Esophagus (tissue), 2 donors: Measurements from ENCODE around the gene GPATCH2L. TPM values are rescaled to one million over a fixed set of nuclear protein-coding genes. Genes with fewer than 3 reads are reported as not detected.
A peak's percentile ranks its signal among the peaks of the same experiment; 100 is the strongest.

Source experiments
- H3K27ac ChIP-seq, 2 donors: one replicate each; pipeline ENCODE4 v1.5.1; 2013; ENCODE audit warnings: low read depth in 2 of 2, mild to moderate bottlenecking in 2 of 2, inconsistent platforms in 1 of 2, low read length in 1 of 2, moderate library complexity in 1 of 2
- H3K27me3 ChIP-seq, 2 donors: one replicate each; pipeline ENCODE4 v1.6.1; 2013; ENCODE audit warnings: low read length in 2 of 2, control low read depth in 1 of 2, mild to moderate bottlenecking in 1 of 2; ENCODE audit not compliant: insufficient read depth in 2 of 2, control insufficient read depth in 1 of 2
- H3K36me3 ChIP-seq, 2 donors: one replicate each; pipeline ENCODE4 v1.6.1; 2013; ENCODE audit warnings: low read length in 1 of 2; ENCODE audit not compliant: control insufficient read depth in 2 of 2, insufficient read depth in 2 of 2
- H3K4me1 ChIP-seq, 2 donors: one replicate each; pipeline ENCODE4 v1.6.1; 2013; ENCODE audit warnings: low read length in 1 of 2; ENCODE audit not compliant: control insufficient read depth in 2 of 2, insufficient read depth in 2 of 2
- H3K4me3 ChIP-seq, 2 donors: one replicate each; pipeline ENCODE4 v1.5.1; 2013; ENCODE audit warnings: low read length in 2 of 2, mild to moderate bottlenecking in 2 of 2, low read depth in 1 of 2, moderate library complexity in 1 of 2
- H3K9me3 ChIP-seq, 2 donors: one replicate each; pipeline ENCODE4 v1.6.1; 2013; ENCODE audit warnings: mild to moderate bottlenecking in 2 of 2, low read depth in 1 of 2, low read length in 1 of 2, moderate library complexity in 1 of 2; ENCODE audit not compliant: control insufficient read depth in 2 of 2, insufficient read depth in 1 of 2
- WGBS, 2 donors: extraction: QIAGEN DNeasy Blood & Tissue Kit; methylation state at CpG; one replicate each; pipeline ENCODE4 v1.1.7; 2013; 5-methylcytosine and 5-hydroxymethylcytosine counted together
- polyA plus RNA-seq, 2 donors: library from polyadenylated mRNA; stranded (reverse); fragments of 200-250 nt; gene quantifications; one replicate each; pipeline ENCODE4 v1.2.3, GENCODE V29; 2013
- donor health status: healthy with polysubstance abuse.
- donor health status: Bipolar disorder and iron deficiency.

GPATCH2L gene
- polyA plus RNA-seq, 2 donors: 4.2 to 7.2 TPM

DNA sequence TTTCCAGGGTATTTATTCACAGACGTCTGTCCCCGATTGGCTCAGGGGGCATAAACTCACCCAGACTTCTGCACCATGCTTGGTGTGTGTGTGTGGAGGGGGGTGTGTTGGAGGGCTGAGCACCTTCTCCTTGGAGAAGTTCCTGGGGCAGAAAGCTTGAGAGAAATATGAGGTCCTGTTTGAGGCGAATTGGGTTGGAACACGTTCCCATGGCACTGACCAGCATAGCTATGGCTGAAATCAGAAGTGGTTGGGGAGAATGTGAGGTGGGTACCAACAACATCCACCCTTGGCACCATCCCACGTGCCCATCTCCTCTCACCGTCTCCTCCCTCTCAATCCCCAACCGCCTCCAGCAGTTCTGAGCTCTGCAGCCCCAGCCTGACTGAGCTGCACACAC, 16.0 kb upstream of the GPATCH2L start:
- Histone ChIP-seq H3K36me3 (no peaks in the 10 kb centered on the region), H3K27ac (no peak overlapping the region), H3K27me3 (peaks cover 9 to 18% of the 10 kb centered on the region in 2 donors), H3K9me3 (no peaks in the 10 kb centered on the region), H3K4me3 (no peak overlapping the region), H3K4me1 (no peaks in the 10 kb centered on the region)
- 63 to 64% methylated on average over 7 of the region's 7 CpGs for WGBS, 2 donors

DNA sequence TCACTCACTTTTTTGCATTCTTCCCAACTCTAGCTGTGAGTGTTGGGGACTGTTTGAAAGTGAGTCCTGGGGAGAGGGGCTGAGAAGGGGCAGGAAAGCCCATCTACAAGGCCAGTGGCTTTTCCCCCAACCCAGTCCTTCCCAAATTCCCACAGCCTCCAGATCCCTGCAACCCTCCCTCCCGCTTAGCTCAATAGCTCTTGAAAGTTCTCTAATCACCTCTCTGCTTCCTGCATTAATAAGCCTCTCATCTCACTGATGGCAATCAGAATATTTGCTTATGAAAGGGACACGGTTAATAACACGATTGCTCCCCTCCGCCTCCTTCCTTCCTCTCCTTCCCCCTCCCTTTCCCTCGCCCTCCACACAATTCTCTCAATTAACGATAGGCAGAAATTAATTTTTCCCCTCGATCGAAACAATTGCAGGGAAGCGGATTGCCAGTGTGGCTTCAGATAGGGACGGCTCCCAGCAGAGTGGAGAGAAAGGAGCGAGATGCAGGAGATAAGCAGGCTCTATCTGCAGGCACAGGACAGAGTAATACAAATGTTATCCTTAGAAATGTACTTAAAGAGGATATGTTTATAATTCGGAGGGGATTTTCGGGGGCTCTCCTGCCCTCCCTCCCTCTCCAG, 15.1 kb upstream of the GPATCH2L start:
- no peak overlapping the region for H3K4me3 ChIP-seq
- no peak overlapping the region for H3K27ac ChIP-seq
- no peaks in the 10 kb centered on the region for H3K4me1 ChIP-seq
- 25 to 32% methylated on average over 13 of the region's 13 CpGs for WGBS, 2 donors
- no peaks in the 10 kb centered on the region for H3K36me3 ChIP-seq
- H3K9me3 ChIP-seq: no peaks in the 10 kb centered on the region
- peaks cover 9 to 16% of the 10 kb centered on the region in 2 donors for H3K27me3 ChIP-seq

DNA sequence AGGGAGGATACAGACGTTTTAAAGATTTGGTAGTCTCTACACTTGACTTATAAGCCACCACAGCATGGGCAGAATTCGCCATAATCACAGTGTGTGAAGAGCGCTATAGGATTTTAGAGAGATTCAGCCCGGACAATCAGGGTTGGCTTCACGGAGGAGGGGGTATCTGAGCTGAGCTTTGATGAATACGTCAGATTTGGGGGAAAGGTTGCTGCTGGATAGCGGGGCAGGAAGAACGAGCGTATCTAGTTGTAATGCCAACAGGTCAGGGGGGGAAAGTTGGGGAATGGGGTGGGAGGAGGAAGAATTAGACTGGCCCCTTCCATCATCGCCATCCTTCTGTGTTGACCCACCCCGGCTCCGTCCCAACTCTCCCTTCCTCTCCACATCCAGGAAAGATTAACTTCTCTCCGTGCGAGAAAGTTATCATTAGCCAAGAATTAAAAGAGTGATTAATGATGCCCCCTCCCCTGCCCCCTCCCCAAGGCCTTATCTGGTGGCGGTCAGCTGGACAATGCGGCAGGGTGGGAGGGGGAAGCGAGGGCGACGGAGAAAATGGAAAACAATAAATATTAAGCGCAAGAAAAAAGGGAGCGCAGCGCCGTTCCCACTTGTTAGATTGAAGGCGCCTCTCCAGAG, 13.5 kb upstream of the GPATCH2L start:
- Histone ChIP-seq H3K4me3 (peak overlapping the region in 1 of 2 donors; percentile 20), H3K36me3 (no peaks in the 10 kb centered on the region), H3K27ac (no peak overlapping the region), H3K9me3 (peaks cover 0 to 2% of the 10 kb centered on the region in 2 donors), H3K4me1 (no peaks in the 10 kb centered on the region), H3K27me3 (peaks cover 6 to 16% of the 10 kb centered on the region in 2 donors)
- 9% methylated on average over 24 of the region's 24 CpGs for WGBS, 2 donors

DNA sequence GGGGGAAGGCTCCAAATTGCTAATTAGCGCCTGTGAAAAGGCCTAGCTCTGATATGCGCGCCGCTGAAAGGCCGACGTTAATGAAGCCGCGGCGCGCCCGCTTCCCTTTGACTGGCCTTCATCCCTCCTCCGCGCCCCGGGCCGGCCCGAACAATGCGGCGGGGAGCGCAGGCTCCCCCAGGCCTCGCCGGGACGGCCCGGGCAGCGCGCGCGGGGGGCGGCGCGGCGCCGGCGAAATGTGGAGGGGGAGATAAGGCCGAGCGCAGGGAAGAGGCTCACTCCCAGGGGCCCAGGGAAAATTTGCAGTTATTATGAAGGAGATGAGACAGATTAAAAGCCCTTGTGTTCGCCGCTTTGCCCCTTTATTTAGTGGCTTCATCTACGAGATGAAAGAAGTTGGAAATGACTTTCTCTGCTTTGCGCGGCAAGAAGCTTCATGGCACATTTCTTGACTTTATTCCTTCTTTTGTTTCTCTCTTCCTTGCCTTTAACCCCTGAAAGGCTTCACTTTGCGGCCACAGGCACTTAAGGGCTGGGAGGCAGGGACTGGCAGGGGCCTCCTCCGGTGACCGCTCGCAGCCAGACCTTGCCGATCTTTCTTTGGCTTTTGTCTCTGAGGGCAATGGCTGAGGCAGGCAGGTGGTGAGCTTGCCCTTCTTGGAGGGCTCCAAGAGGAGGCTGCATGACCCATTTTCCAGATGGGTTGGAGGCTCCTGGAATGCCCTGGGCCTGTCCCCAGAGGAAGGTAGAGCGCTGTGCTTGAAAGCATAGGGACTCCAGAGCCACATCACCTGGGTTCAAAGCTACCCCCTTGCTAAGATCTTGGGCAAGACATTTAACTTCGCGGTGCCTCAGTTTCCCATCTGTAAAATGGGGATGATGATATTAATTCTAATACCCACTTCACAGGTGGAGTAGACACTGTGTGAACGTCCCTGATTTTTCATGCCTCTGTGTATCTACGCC, 12.7 kb upstream of the GPATCH2L start:
- peak overlapping the region in 1 of 2 donors; percentile 20 for H3K4me3 ChIP-seq
- no peaks in the 10 kb centered on the region for H3K36me3 ChIP-seq
- 14 to 15% methylated on average over 50 of the region's 50 CpGs for WGBS, 2 donors
- H3K27me3 ChIP-seq: peaks cover 6 to 16% of the 10 kb centered on the region in 2 donors
- H3K27ac ChIP-seq: no peak overlapping the region
- H3K4me1 ChIP-seq: no peaks in the 10 kb centered on the region
- peaks cover 0 to 2% of the 10 kb centered on the region in 2 donors for H3K9me3 ChIP-seq

DNA sequence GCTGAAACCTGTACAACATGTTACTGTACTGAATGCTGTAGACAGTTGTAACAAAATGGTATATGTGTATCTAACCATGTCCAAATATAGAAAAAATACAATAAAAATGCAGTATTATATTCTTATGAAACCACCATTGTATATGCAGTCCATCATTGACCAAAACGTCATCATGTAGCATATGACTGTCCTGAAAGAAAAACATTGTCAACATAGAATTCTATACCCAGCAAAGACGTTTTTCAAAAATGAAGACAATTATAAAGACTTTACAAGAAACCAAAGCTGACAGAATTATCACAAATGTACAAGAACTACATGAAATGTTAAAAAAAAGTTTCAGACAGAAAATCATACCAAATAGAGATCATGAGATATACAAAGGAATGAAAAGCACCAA, 8.1 kb upstream of the GPATCH2L start:
- peaks cover 0 to 5% of the 10 kb centered on the region in 2 donors for H3K9me3 ChIP-seq
- WGBS, 2 donors: 64 to 65% methylated on average over 2 of the region's 2 CpGs
- H3K4me3 ChIP-seq: no peak overlapping the region
- no peak overlapping the region for H3K27ac ChIP-seq
- H3K4me1 ChIP-seq: no peaks in the 10 kb centered on the region
- peaks cover 0 to 12% of the 10 kb centered on the region in 2 donors for H3K27me3 ChIP-seq
- no peaks in the 10 kb centered on the region for H3K36me3 ChIP-seq

DNA sequence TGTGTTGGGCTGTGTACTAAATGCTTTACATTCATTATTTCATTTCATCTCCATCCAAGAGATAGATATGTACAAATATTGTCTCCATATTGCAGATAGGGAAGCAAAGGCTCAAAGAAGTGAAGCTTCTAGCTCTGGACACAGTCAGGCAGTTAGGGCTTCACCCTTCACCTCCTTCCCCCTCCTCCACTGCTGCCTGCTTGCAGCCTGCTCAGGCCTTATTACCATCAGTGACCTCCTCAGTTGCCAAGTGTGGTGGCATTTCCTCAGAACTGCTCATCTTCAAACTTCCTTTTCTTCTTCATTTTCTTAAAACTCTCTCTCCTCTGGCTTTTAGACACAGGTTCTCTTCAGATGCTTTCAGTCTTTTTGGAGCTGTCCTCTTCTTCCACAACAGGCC, 4.7 kb upstream of the GPATCH2L start:
- peaks cover 0 to 6% of the 10 kb centered on the region in 2 donors for H3K27me3 ChIP-seq
- H3K4me3 ChIP-seq: no peak overlapping the region
- H3K9me3 ChIP-seq: peaks cover 0 to 3% of the 10 kb centered on the region in 2 donors
- H3K4me1 ChIP-seq: no peaks in the 10 kb centered on the region
- H3K36me3 ChIP-seq: no peaks in the 10 kb centered on the region
- H3K27ac ChIP-seq: no peak overlapping the region

DNA sequence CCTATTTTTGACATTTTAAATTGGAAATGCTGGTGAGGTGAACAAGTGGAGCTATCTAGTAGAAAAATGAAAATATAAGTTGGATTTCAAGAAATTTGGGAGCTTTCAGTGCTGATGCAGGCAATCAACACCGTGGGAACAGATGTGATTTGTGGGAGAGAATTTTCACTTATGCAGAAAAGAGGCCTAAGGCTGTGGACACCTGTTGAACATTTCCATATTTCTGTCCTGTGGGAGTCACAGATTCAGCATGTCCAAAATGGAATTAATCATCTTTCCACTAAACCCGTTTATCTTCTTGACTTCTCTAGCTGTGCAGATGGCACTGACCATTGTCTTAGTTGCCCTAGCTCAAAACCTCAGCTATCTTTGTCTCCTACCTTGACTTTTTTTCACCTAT, 2.5 kb upstream of the GPATCH2L start:
- H3K27ac ChIP-seq: no peak overlapping the region
- H3K36me3 ChIP-seq: peaks cover 0 to under 1% of the 10 kb centered on the region in 2 donors
- H3K9me3 ChIP-seq: peaks cover 0 to 3% of the 10 kb centered on the region in 2 donors
- H3K4me1 ChIP-seq: peaks cover 0 to under 1% of the 10 kb centered on the region in 2 donors
- 76 to 88% methylated on average over 2 of the region's 2 CpGs for WGBS, 2 donors
- peaks cover 0 to 6% of the 10 kb centered on the region in 2 donors for H3K27me3 ChIP-seq
- H3K4me3 ChIP-seq: no peak overlapping the region

DNA sequence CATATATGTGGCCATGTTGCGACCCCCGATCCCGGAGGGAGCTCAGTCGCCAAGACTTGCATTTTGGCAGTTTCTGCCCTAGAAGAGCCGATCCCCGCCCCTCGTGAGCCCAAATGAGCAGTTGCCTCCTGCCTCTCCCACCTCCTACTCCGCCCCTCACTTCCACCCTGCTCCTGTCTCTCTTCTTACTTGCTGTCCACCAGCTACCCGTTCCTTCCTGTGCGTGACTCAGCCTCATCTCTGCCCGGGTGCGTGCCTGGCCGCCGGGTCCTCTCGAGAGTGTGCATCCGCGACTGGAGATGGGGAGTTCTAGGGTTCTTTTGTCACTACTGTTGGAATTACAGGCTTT, 585 bp downstream of the GPATCH2L start:
- peaks cover 0 to 6% of the 10 kb centered on the region in 2 donors for H3K4me1 ChIP-seq
- no peaks in the 10 kb centered on the region for H3K9me3 ChIP-seq
- 1% methylated on average over 17 of the region's 17 CpGs for WGBS, 2 donors
- H3K27ac ChIP-seq: peak overlapping the region; percentile 79 to 89
- peaks cover 5 to 6% of the 10 kb centered on the region in 2 donors for H3K36me3 ChIP-seq
- no peaks in the 10 kb centered on the region for H3K27me3 ChIP-seq
- peak overlapping the region; percentile 86 to 94 for H3K4me3 ChIP-seq

DNA sequence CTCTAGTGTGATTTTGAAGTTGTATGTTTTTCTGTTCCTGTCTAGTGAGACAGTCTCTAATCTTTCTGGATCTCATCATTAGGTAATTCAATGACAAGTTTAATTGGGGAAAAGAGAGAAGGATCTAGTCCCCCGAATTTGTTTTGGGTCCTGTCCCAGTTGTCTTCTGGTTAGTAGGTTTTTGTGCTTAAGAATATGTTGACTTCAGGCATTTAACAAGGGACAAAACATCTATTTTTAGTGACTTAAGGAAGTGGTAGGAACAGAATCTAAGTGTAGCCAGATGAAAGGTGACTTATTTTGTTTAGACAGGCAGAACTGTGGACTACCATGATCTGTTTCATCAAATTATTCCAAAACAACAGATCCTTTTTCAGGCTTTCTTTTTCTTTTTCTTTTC, 2.2 kb downstream of the GPATCH2L start:
- no peaks in the 10 kb centered on the region for H3K27me3 ChIP-seq
- H3K36me3 ChIP-seq: peaks cover 5 to 6% of the 10 kb centered on the region in 2 donors
- no peaks in the 10 kb centered on the region for H3K9me3 ChIP-seq
- peaks cover 0 to 6% of the 10 kb centered on the region in 2 donors for H3K4me1 ChIP-seq
- no peak overlapping the region for H3K27ac ChIP-seq
- 79 to 86% methylated on average over 1 of the region's 1 CpG for WGBS, 2 donors
- H3K4me3 ChIP-seq: no peak overlapping the region
